Testis (tissue), 2 donors: Measurements from ENCODE around the gene JRKL.

Source experiments
- CTCF ChIP-seq, 3 experiments: fragments of 450-650 bp in 2 of 3; fragments of 200-600 bp in 1 of 3; sonication (generic) in 1 of 3; IDR thresholded peaks; one replicate each; pipeline ENCODE4 v1.5.1; 2016 to 2019; ENCODE audit warnings: antibody characterized with exemption in 3 of 3, mild to moderate bottlenecking in 2 of 3, moderate library complexity in 1 of 3
- POLR2A ChIP-seq: fragments of 450-650 bp; IDR thresholded peaks from one replicate; pipeline ENCODE4 v1.6.1; 2017; ENCODE audit warnings: antibody characterized with exemption, mild to moderate bottlenecking, moderate library complexity

DNA sequence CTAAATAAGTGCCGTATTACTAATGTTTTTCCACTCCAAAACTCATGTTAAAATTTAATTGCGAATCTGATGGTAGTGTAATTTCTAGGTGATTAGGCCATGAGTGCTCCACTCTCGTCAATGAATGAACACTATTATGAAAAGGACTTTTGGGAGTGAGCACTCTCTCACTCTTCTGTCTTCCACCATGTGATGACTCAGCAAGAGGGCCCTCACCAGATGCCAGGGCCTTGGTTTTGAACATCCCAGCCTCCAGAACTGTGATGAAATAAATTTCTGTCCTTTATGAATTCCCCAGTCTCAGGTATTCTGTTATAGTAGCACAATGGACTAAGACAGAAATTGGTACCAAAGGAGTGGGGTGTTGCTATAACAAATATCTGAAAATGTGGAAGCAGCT lies 8.1 kb downstream of the JRKL start:
- TF ChIP-seq CTCF (IDR thresholded peaks at IDR 0.05) (no peak), POLR2A (no peak)
